T47D (cell line): ENCODE measurements around the gene SPO11.
"Not testable (repeated sequence)": the region's sequence is repeated elsewhere in the genome, so short reads cannot be mapped to it uniquely, and the experiment has no call there.

Experiments
- DNase-seq, 2 experiments: peaks; one replicate each; pipeline versions ENCODE4 v3.0.0 to v3.0.0-alpha.2; 2011 to 2012; ENCODE audit warnings: low read depth in 1 of 2, low spot score in 1 of 2
- JUND ChIP-seq: IDR thresholded peaks from 2 replicates; pipeline ENCODE4 v1.6.1; 2012; ENCODE audit warnings: low read depth
- in situ Hi-C: cut with HindIII; loops from 2 replicates; pipeline ENCODE4 v1.10.0; 2016; ENCODE audit warnings: low sequenced_read_pairs, low pct_unique_long_range_greater_than_20kb

Gene SPO11

GRCh38 chr20:57327820-57328219 lies 1.8 kb upstream of the SPO11 start:
- DNase-seq = no peak
- in situ Hi-C loops = no loop called here
- no peak for TF ChIP-seq JUND

- in situ Hi-C loops = no loop called here
- no peak for TF ChIP-seq JUND
- DNase-seq = no peak
Measured at GRCh38 chr20:57330998-57331397, 1.4 kb downstream of the SPO11 start.

GRCh38 chr20:57332105-57333089 lies 2.8 kb downstream of the SPO11 start:
- in situ Hi-C loops = no loop called here
- no peak for TF ChIP-seq JUND
- peak; percentile 48 to 64 for DNase-seq

GRCh38 chr20:57335392-57335791 lies 5.8 kb downstream of the SPO11 start:
- in situ Hi-C loops = no loop called here
- no peak for TF ChIP-seq JUND
- DNase-seq = peak in 1 of 2 experiments; percentile 60

GRCh38 chr20:57341663-57342062 lies 12.1 kb downstream of the SPO11 start:
- no peak for DNase-seq
- TF ChIP-seq JUND = no peak
- in situ Hi-C loops = no loop called here

- no peak for DNase-seq
- in situ Hi-C loops = no loop called here
- no peak for TF ChIP-seq JUND
Measured at GRCh38 chr20:57342829-57343228, 13.2 kb downstream of the SPO11 start.

GRCh38 chr20:57346477-57346876 lies 16.9 kb downstream of the SPO11 start:
- in situ Hi-C loops = no loop called here
- no peak for TF ChIP-seq JUND
- DNase-seq = peak in 1 of 2 experiments; percentile 81

- DNase-seq = no peak
- in situ Hi-C loops = no loop called here
- TF ChIP-seq JUND = no peak
Measured at GRCh38 chr20:57347393-57347792, 17.8 kb downstream of the SPO11 start.

- in situ Hi-C loops, DNase-seq: not testable (repeated sequence)
Measured at GRCh38 chr20:57348200-57348921, 18.8 kb downstream of the SPO11 start.

GRCh38 chr20:57348922-57349574 lies 19.4 kb downstream of the SPO11 start:
- in situ Hi-C loops, DNase-seq: not testable (repeated sequence)

GRCh38 chr20:57350081-57350710 lies 20.6 kb downstream of the SPO11 start:
- in situ Hi-C loops = no loop called here
- no peak for DNase-seq
- no peak for TF ChIP-seq JUND

GRCh38 chr20:57350726-57351041 lies 21.1 kb downstream of the SPO11 start:
- DNase-seq, in situ Hi-C loops: not testable (repeated sequence)
